Measurements from ENCODE around the gene SLC2A3. TPM values are rescaled to one million over a fixed set of nuclear protein-coding genes. Genes with fewer than 3 reads are reported as not detected.

The SLC2A3 gene
- total and polyA plus RNA-seq, 9 of the 15 experiments (the other 6 are each of a cell fraction or from before 2014, with no cell fraction given), result 67.3 to 491 (median 104) TPM

DNA sequence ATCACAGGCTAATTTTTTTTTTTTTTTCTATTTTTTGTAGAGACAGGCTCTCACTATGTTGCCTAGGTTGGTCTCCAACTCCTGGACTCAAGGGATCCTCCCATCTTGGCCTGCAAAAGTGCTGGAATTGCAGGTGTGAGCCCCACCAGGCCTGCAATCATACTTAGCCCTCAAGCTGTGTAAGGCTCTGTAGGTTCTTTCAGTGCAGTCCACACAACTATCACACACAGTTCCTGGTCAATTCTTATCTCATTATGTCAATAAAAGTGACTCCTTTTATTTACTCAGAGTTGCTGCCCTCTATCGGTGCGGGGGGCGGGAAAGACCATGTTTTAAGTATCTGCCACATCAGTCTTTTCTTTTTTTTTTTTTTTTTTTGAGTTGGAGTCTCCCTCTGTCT, 29.0 kb downstream of the SLC2A3 start (continued):
- TF ChIP-seq, protein P1, sequence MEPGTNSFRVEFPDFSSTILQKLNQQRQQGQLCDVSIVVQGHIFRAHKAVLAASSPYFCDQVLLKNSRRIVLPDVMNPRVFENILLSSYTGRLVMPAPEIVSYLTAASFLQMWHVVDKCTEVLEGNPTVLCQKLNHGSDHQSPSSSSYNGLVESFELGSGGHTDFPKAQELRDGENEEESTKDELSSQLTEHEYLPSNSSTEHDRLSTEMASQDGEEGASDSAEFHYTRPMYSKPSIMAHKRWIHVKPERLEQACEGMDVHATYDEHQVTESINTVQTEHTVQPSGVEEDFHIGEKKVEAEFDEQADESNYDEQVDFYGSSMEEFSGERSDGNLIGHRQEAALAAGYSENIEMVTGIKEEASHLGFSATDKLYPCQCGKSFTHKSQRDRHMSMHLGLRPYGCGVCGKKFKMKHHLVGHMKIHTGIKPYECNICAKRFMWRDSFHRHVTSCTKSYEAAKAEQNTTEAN (CRISPR knock-in tag; IDR thresholded peaks at IDR 0.05), result no peak
- TF ChIP-seq GATAD2A (IDR thresholded peaks at IDR 0.05), result no peak
- no peak for TF ChIP-seq ZKSCAN3 (CRISPR knock-in tag; IDR thresholded peaks at IDR 0.05)
- 0 out of 2 replicates have a peak, but pooled peaks have one; percentile 34 for TF ChIP-seq SMARCC2 (IDR thresholded peaks at IDR 0.05; ENCODE audit: low read depth)
- TF ChIP-seq, protein P2, sequence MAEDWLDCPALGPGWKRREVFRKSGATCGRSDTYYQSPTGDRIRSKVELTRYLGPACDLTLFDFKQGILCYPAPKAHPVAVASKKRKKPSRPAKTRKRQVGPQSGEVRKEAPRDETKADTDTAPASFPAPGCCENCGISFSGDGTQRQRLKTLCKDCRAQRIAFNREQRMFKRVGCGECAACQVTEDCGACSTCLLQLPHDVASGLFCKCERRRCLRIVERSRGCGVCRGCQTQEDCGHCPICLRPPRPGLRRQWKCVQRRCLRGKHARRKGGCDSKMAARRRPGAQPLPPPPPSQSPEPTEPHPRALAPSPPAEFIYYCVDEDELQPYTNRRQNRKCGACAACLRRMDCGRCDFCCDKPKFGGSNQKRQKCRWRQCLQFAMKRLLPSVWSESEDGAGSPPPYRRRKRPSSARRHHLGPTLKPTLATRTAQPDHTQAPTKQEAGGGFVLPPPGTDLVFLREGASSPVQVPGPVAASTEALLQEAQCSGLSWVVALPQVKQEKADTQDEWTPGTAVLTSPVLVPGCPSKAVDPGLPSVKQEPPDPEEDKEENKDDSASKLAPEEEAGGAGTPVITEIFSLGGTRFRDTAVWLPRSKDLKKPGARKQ (CRISPR knock-in tag; IDR thresholded peaks at IDR 0.05), result no peak
- TF ChIP-seq RFX1 (IDR thresholded peaks at IDR 0.05), result no peak
- TF ChIP-seq DDX20 (tag; IDR thresholded peaks at IDR 0.05; ENCODE audit: low read depth), result no peak
- no peak for TF ChIP-seq XRCC4 (IDR thresholded peaks at IDR 0.05; ENCODE audit: extremely low read depth, insufficient read depth, insufficient read length)
- no peak for TF ChIP-seq TAF9B (IDR thresholded peaks at IDR 0.05; ENCODE audit: partially characterized antibody)
- no peak for TF ChIP-seq CCNT2 (IDR thresholded peaks at IDR 0.05; ENCODE audit: borderline replicate concordance, extremely low read depth, insufficient read length, low read depth, low read length)
- no peak for TF ChIP-seq ZNF212 (CRISPR knock-in tag; IDR thresholded peaks at IDR 0.05)
- no peak for TF ChIP-seq ZFP30 (CRISPR knock-in tag; IDR thresholded peaks at IDR 0.05; ENCODE audit: borderline replicate concordance)
- no peak for TF ChIP-seq ETV1 (tag; conservative IDR thresholded peaks at IDR 0.05; ENCODE audit: low read depth)
- TF ChIP-seq ZNF696 (CRISPR knock-in tag; conservative IDR thresholded peaks at IDR 0.05), result no peak
- TF ChIP-seq FOXP1 (CRISPR knock-in tag; IDR thresholded peaks at IDR 0.05), result 0 out of 2 replicates have a peak, but pooled peaks have one; percentile 36
- TF ChIP-seq ZNF224 (CRISPR knock-in tag; IDR thresholded peaks at IDR 0.05), result no peak
- no peak for TF ChIP-seq ZFP1 (CRISPR knock-in tag; IDR thresholded peaks at IDR 0.05)
- TF ChIP-seq ZNF316 (IDR thresholded peaks at IDR 0.05), result 0 out of 2 replicates have a peak, but pooled peaks have one; percentile 17
- no peak for TF ChIP-seq ZMIZ1 (IDR thresholded peaks at IDR 0.05; ENCODE audit: low read depth in 2 of 2, low read length in 2 of 2)
- TF ChIP-seq CREB3 (tag; conservative IDR thresholded peaks at IDR 0.05; ENCODE audit: low read depth), result no peak
- no peak for TF ChIP-seq POLR2AphosphoS5 (IDR thresholded peaks at IDR 0.05; ENCODE audit: control insufficient read depth, insufficient read depth, low read depth, low read length)

Data from K562 (cell line).